HepG2 (cell line): ENCODE data around the gene MAPK8. TPM values are rescaled to one million over a fixed set of nuclear protein-coding genes. Genes with fewer than 3 reads are reported as not detected.

Experiments used
- ATAC-seq: fragments of 200-7000 bp; cut with Tn5 transposase; 3 replicates; pipeline ENCODE4 v1.9.1; 2020; ENCODE audit warnings: mild to moderate bottlenecking, moderate library complexity
- BruUV-seq: library from RNA; stranded (reverse); fragments of 400-500 nt; replicated peaks from 2 replicates; lab custom pipeline; 2021; lab: Mats Ljungman, UMichigan
- CTCF ChIA-PET: fragments of 300-600 bp; formaldehyde crosslinking; extraction: SDS; loops from one replicate; lab custom pipeline; 2021; ENCODE audit warnings: low total read pairs, inconsistent platforms, low intra/inter-chr PET ratio; lab: Yijun Ruan, JAX
- POLR2A ChIA-PET: fragments of 350-600 bp; sonication (Branson Sonifier 250); formaldehyde crosslinking; loops from one replicate; lab custom pipeline; 2020; ENCODE audit warnings: antibody characterized with exemption, inconsistent platforms; lab: Yijun Ruan, JAX
- DNase-seq: peaks from one replicate; pipeline ENCODE4 v3.0.0-alpha.2; 2015; ENCODE audit warnings: low spot score
- FAIRE-seq: peaks from 3 replicates; lab custom pipeline; 2011; peaks lifted over from hg19 to GRCh38; lab: Jason Lieb, UNC
- H2AFZ ChIP-seq: one replicate; pipeline ENCODE4 v1.6.1; 2011; ENCODE audit warnings: low read length, inconsistent platforms
- H3K27ac ChIP-seq: fragments of 300-600 bp; 3 replicates; pipeline ENCODE4 v1.8.0; 2011; ENCODE audit warnings: mixed run types, mild to moderate bottlenecking, mixed read lengths, low read length, inconsistent platforms; ENCODE audit not compliant: insufficient read depth; ENCODE audit errors: extremely low read length
- H3K27me3 ChIP-seq, 2 experiments: fragments of 200-600 bp in 1 of 2; 2 replicates in 1 of 2; 3 replicates in 1 of 2; pipeline versions ENCODE4 v1.6.0 to v1.8.0; 2011; ENCODE audit warnings: low read length in 2 of 2, mild to moderate bottlenecking in 2 of 2, moderate library complexity in 2 of 2, inconsistent platforms in 1 of 2; ENCODE audit not compliant: insufficient read depth in 2 of 2, control insufficient read depth in 1 of 2
- H3K36me3 ChIP-seq, 2 experiments: fragments of 200-600 bp in 1 of 2; replicated peaks in 1 of 2; 2 replicates in 1 of 2; 3 replicates in 1 of 2; pipeline versions ENCODE4 v1.5.1 to v1.8.0; 2011; ENCODE audit warnings: low read length in 2 of 2, inconsistent platforms in 1 of 2; ENCODE audit not compliant: insufficient read depth in 2 of 2, control insufficient read depth in 1 of 2
- H3K4me1 ChIP-seq: 2 replicates; pipeline ENCODE4 v1.5.1; 2012; ENCODE audit warnings: low read length, inconsistent platforms; ENCODE audit not compliant: insufficient read depth
- H3K4me2 ChIP-seq: 2 replicates; pipeline ENCODE4 v1.6.0; 2011; ENCODE audit warnings: low read depth, low read length, inconsistent platforms
- H3K4me3 ChIP-seq, 3 experiments: fragments of 200-600 bp in 1 of 3; sonication (generic), shearing (Covaris generic) in 1 of 3; replicated peaks in 1 of 3; 2 replicates each; pipeline ENCODE4 v1.5.1; 2011 to 2016; ENCODE audit warnings: low read length in 3 of 3, inconsistent platforms in 2 of 3, low read depth in 2 of 3, mild to moderate bottlenecking in 2 of 3, control low read depth in 1 of 3, mixed read lengths in 1 of 3; ENCODE audit not compliant: insufficient read depth in 1 of 3
- H3K79me2 ChIP-seq: one replicate; pipeline ENCODE4 v1.6.1; 2011; ENCODE audit warnings: low read length, inconsistent platforms; ENCODE audit not compliant: insufficient read depth
- H3K9ac ChIP-seq: 2 replicates; pipeline ENCODE4 v1.6.0; 2011; ENCODE audit warnings: mild to moderate bottlenecking, low read depth, low read length, inconsistent platforms; ENCODE audit not compliant: insufficient read depth
- H3K9me3 ChIP-seq: 2 replicates; pipeline ENCODE4 v1.5.1; 2012; ENCODE audit warnings: mild to moderate bottlenecking, low read length
- H4K20me1 ChIP-seq: 2 replicates; pipeline ENCODE4 v1.6.0; 2011; ENCODE audit warnings: inconsistent platforms, mild to moderate bottlenecking, low read length, moderate library complexity; ENCODE audit not compliant: insufficient read depth
- LRRFIP1 ChIP-seq: sonication (generic); formaldehyde crosslinking; conservative IDR thresholded peaks from 2 replicates; pipeline ENCODE4 v1.4.0; 2020; ENCODE audit warnings: missing genetic modification reagents
- MLX ChIP-seq: IDR thresholded peaks from 2 replicates; pipeline ENCODE4 v1.6.1; 2016
- NFKBIZ ChIP-seq: IDR thresholded peaks from 2 replicates; pipeline ENCODE4 v1.6.1; 2018; ENCODE audit warnings: missing genetic modification reagents, missing compliant biosample characterization
- SAFB2 ChIP-seq: sonication (generic); formaldehyde crosslinking; IDR thresholded peaks from 2 replicates; pipeline ENCODE4 v1.5.1; 2020; ENCODE audit warnings: missing genetic modification reagents, low read depth, mild to moderate bottlenecking, borderline replicate concordance
- TCF7L2 ChIP-seq: IDR thresholded peaks from 2 replicates; pipeline ENCODE4 v1.6.1; 2011; ENCODE audit warnings: mild to moderate bottlenecking, low read depth, low read length, moderate library complexity
- ZFP36 ChIP-seq: fragments of 150-350 bp; IDR thresholded peaks from 2 replicates; pipeline ENCODE4 v1.6.1; 2018; ENCODE audit warnings: borderline replicate concordance, low read length, low read depth; ENCODE audit not compliant: partially characterized antibody
- ZNF44 ChIP-seq: sonication (generic); formaldehyde crosslinking; IDR thresholded peaks from 2 replicates; pipeline ENCODE4 v1.5.1; 2020; ENCODE audit warnings: mild to moderate bottlenecking, missing genetic modification reagents
- ZNF501 ChIP-seq: sonication (generic); formaldehyde crosslinking; IDR thresholded peaks from 2 replicates; pipeline ENCODE4 v1.5.1; 2020; ENCODE audit warnings: mild to moderate bottlenecking, moderate library complexity, missing genetic modification reagents
- ZNF772 ChIP-seq: sonication (generic); formaldehyde crosslinking; IDR thresholded peaks from 2 replicates; pipeline ENCODE4 v1.5.0; 2020; ENCODE audit warnings: mild to moderate bottlenecking, missing genetic modification reagents
- WGBS: methylation state at CpG from one replicate; pipeline ENCODE4 v1.1.6; 2017; ENCODE audit warnings: low lambda C conversion rate; 5-methylcytosine and 5-hydroxymethylcytosine counted together
- in situ Hi-C: cut with HindIII; loops from 2 replicates; pipeline ENCODE4 v1.10.0; 2017; ENCODE audit warnings: low pct_unique_long_range_greater_than_20kb; ENCODE audit not compliant: extremely low pct_ligation_motif_present
- intact Hi-C: fragments of 100-400 bp; cut with micrococcal nuclease; formaldehyde crosslinking; loops from one replicate; pipeline ENCODE4 v1.10.0; 2022; ENCODE audit not compliant: unreplicated experiment
- polyA plus RNA-seq, 8 experiments: library from polyadenylated mRNA; depleted of rRNA in 3 of 8; stranded (reverse) in 7 of 8; unstranded in 1 of 8; fragments of >200 nt; fragmentation: Illumina TruSeq in 4 of 8; extraction: Trizol in 4 of 8; gene quantifications; 2 replicates each; pipeline versions ENCODE4 v1.2.1 to v1.2.3, GENCODE V29; 2011 to 2016; ENCODE audit warnings: low read depth in 4 of 8, missing spikeins in 1 of 8, mixed read lengths in 1 of 8; ENCODE audit not compliant: insufficient read depth in 1 of 8
- total RNA-seq, 5 experiments: library from RNA; depleted of rRNA; stranded (reverse); fragments of >200 nt; fragmentation: Illumina TruSeq; extraction: Trizol; gene quantifications; 2 replicates each; pipeline ENCODE4 v1.2.3, GENCODE V29; 2016; ENCODE audit warnings: low read depth in 1 of 5

Gene MAPK8
- total and polyA plus RNA-seq, 2 of the 13 experiments (the other 11 are each of a cell fraction or from before 2014, with no cell fraction given): 41.6 to 47.3 TPM

GRCh38 chr10:48455392-48456151 is 149.1 kb downstream of the MAPK8 start:
- ChIA-PET POLR2A (no interaction called here), CTCF (no interaction called here)
- H3K36me3 ChIP-seq: no peaks in the 10 kb centered on the region
- H3K27ac ChIP-seq: no peak overlapping the region
- H3K9ac ChIP-seq: no peak overlapping the region
- H4K20me1 ChIP-seq: no peaks in the 10 kb centered on the region
- FAIRE-seq: no peak
- H3K4me1 ChIP-seq: peaks cover 38% of the 10 kb centered on the region
- intact Hi-C loops: no loop called here
- no peak overlapping the region for H2AFZ ChIP-seq
- H3K9me3 ChIP-seq: no peaks in the 10 kb centered on the region
- DNase-seq: no peak
- no peak for TF ChIP-seq ZNF501 (CRISPR knock-in tag)
- TF ChIP-seq SAFB2 (CRISPR knock-in tag): no peak
- no peak for TF ChIP-seq ZFP36
- TF ChIP-seq ZNF44 (CRISPR knock-in tag): no peak
- TF ChIP-seq TCF7L2: no peak
- no peak for TF ChIP-seq MLX (CRISPR knock-in tag)
- no peak for TF ChIP-seq ZNF772 (CRISPR knock-in tag)
- no peak for ATAC-seq
- H3K79me2 ChIP-seq: no peaks in the 10 kb centered on the region
- WGBS: 68% methylated on average over 8 of the region's 15 CpGs
- no TSS peak for BruUV-seq
- peaks cover 3 to 13% of the 10 kb centered on the region in 2 experiments; a peak in 3 of 5 replicates for H3K27me3 ChIP-seq
- H3K4me3 ChIP-seq: no peak overlapping the region
- no peak overlapping the region for H3K4me2 ChIP-seq
- in situ Hi-C loops: no loop called here

GRCh38 chr10:48456361-48456804 is 149.9 kb downstream of the MAPK8 start:
- intact Hi-C loops (no loop called here), in situ Hi-C loops (no loop called here)
- DNase-seq (no peak), FAIRE-seq (no peak), ATAC-seq (no peak)
- Histone ChIP-seq H4K20me1 (no peaks in the 10 kb centered on the region), H3K27me3 (peaks cover 3 to 13% of the 10 kb centered on the region in 2 experiments; a peak in 3 of 5 replicates), H3K4me1 (peaks cover 38% of the 10 kb centered on the region), H3K4me2 (no peak overlapping the region), H2AFZ (no peak overlapping the region), H3K27ac (no peak overlapping the region), H3K36me3 (no peaks in the 10 kb centered on the region), H3K79me2 (no peaks in the 10 kb centered on the region), H3K4me3 (no peak overlapping the region), H3K9me3 (no peaks in the 10 kb centered on the region), H3K9ac (no peak overlapping the region)
- no TSS peak for BruUV-seq
- CTCF ChIA-PET: no interaction called here
- WGBS: 0% methylated on average over 7 of the region's 9 CpGs
- POLR2A ChIA-PET: no interaction called here
- TF ChIP-seq NFKBIZ (CRISPR knock-in tag): no peak
- no peak for TF ChIP-seq LRRFIP1 (CRISPR knock-in tag)
